MCF 10A (cell line): ENCODE data around the gene MET. TPM values are rescaled to one million over a fixed set of nuclear protein-coding genes. Genes with fewer than 3 reads are reported as not detected.

Experiments used
- BruUV-seq: library from RNA; stranded (reverse); fragments of 400-500 nt; replicated peaks from 2 replicates; lab custom pipeline; 2021; lab: Mats Ljungman, UMichigan
- CTCF ChIA-PET: fragments of 300-600 bp; sonication (Branson Sonifier 250); formaldehyde crosslinking; extraction: SDS; loops from one replicate; lab custom pipeline; 2021; ENCODE audit warnings: antibody characterized with exemption, inconsistent platforms; lab: Yijun Ruan, JAX
- POLR2A ChIA-PET: fragments of 300-600, 350-650 bp; sonication (Branson Sonifier 250); formaldehyde crosslinking; extraction: SDS; loops from one replicate; lab custom pipeline; 2020; ENCODE audit warnings: antibody characterized with exemption, inconsistent platforms; lab: Yijun Ruan, JAX
- DNase-seq: peaks from one replicate; pipeline ENCODE4 v3.0.0-alpha.2; 2018; ENCODE audit not compliant: unreplicated experiment
- H3K27ac Mint-ChIP-seq: one replicate; pipeline ENCODE4 v1.8.0; 2022; ENCODE audit warnings: mild to moderate bottlenecking, low read depth, mixed read lengths; ENCODE audit not compliant: unreplicated experiment
- H3K27me3 Mint-ChIP-seq: one replicate; pipeline ENCODE4 v1.8.0; 2022; ENCODE audit warnings: mixed read lengths; ENCODE audit not compliant: insufficient read depth, unreplicated experiment
- H3K36me3 Mint-ChIP-seq: one replicate; pipeline ENCODE4 v1.8.0; 2022; ENCODE audit warnings: mild to moderate bottlenecking, moderate library complexity, mixed read lengths; ENCODE audit not compliant: insufficient read depth, unreplicated experiment
- H3K4me1 Mint-ChIP-seq: one replicate; pipeline ENCODE4 v1.8.0; 2022; ENCODE audit warnings: mixed read lengths; ENCODE audit not compliant: insufficient read depth, unreplicated experiment
- H3K4me3 Mint-ChIP-seq: one replicate; pipeline ENCODE4 v1.8.0; 2022; ENCODE audit warnings: mild to moderate bottlenecking, moderate library complexity, mixed read lengths; ENCODE audit not compliant: unreplicated experiment
- H3K9me3 Mint-ChIP-seq: one replicate; pipeline ENCODE4 v1.8.0; 2022; ENCODE audit warnings: mixed read lengths; ENCODE audit not compliant: unreplicated experiment
- intact Hi-C: fragments of 100-400 bp; cut with micrococcal nuclease; formaldehyde crosslinking; loops from 2 replicates; pipeline ENCODE4 v1.14.1; 2022
- total RNA-seq: library from RNA; stranded (reverse); gene quantifications from 2 replicates; pipeline ENCODE4 v1.2.3, GENCODE V29; 2022
- TF ChIP-seq, protein P1 (sequence below): fragments of 200-600 bp; IDR thresholded peaks from one replicate; pipeline ENCODE4 v1.8.0; 2022; ENCODE audit warnings: antibody characterized with exemption, mild to moderate bottlenecking; ENCODE audit not compliant: unreplicated experiment

MET gene
- total RNA-seq, 1 experiment from 2014 or later, result 129 TPM

DNA sequence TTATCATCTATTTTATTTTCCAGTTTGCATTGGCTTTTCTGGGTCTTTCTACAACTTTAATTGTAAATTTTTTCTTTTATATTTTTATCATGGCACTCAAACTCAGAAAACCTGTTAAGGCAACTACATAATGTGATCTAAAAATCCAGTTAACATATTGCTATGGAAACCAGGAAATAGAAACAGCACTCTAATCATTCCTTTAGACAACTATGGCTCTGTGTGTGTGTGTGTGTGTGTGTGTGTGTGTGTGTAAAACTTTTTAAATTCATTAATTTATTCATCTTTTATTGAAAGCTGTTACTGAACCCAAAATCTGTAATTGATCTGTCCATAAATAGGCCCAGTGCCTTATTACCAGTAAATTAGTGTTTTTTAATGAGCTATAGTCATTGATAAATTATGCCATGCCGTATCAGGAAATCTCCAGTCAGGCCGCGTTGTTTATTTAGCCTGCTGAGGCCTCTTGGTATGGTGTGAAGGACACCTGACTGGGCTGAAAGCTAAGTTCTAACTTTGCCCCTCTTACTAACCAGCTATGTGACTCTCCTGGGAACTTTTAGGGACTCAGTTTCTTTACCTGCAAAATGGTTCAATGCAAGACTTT, 1.5 kb upstream of the MET start:
- Mint-ChIP-seq H3K27me3 (no peaks in the 10 kb centered on the region), H3K36me3 (peaks cover 2% of the 10 kb centered on the region), H3K9me3 (no peaks in the 10 kb centered on the region), H3K4me3 (no peak overlapping the region), H3K4me1 (peaks cover 7% of the 10 kb centered on the region), H3K27ac (no peak overlapping the region)
- CTCF ChIA-PET, result interaction anchor here (0.5 to 7.7 kb wide), 19 partner anchors 15 to 490 kb away, joined by 3 to 62 read pairs (median 6); no protein-coding TSS in a partner anchor
- POLR2A ChIA-PET, result interaction anchor here (0.6 to 12.1 kb wide), 16 partner anchors 9 to 195 kb away, joined by 3 to 362 read pairs (median 17); no protein-coding TSS in a partner anchor
- intact Hi-C loops, result loop anchor here (1.0 to 5.0 kb wide), 4 partner anchors 72 to 413 kb away; no protein-coding TSS in a partner anchor
- BruUV-seq, result no TSS peak
- DNase-seq, result no peak
- TF ChIP-seq, protein P1, sequence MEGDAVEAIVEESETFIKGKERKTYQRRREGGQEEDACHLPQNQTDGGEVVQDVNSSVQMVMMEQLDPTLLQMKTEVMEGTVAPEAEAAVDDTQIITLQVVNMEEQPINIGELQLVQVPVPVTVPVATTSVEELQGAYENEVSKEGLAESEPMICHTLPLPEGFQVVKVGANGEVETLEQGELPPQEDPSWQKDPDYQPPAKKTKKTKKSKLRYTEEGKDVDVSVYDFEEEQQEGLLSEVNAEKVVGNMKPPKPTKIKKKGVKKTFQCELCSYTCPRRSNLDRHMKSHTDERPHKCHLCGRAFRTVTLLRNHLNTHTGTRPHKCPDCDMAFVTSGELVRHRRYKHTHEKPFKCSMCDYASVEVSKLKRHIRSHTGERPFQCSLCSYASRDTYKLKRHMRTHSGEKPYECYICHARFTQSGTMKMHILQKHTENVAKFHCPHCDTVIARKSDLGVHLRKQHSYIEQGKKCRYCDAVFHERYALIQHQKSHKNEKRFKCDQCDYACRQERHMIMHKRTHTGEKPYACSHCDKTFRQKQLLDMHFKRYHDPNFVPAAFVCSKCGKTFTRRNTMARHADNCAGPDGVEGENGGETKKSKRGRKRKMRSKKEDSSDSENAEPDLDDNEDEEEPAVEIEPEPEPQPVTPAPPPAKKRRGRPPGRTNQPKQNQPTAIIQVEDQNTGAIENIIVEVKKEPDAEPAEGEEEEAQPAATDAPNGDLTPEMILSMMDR, result no peak

- intact Hi-C loops, result loop anchor here (1.0 to 5.0 kb wide), 4 partner anchors 72 to 414 kb away; no protein-coding TSS in a partner anchor
- Mint-ChIP-seq H3K4me3 (peak overlapping the region; percentile 83), H3K27me3 (no peaks in the 10 kb centered on the region), H3K36me3 (peaks cover 8% of the 10 kb centered on the region), H3K27ac (peak overlapping the region; percentile 98), H3K9me3 (no peaks in the 10 kb centered on the region), H3K4me1 (peaks cover 11% of the 10 kb centered on the region)
- TF ChIP-seq, protein P1, result no peak
- POLR2A ChIA-PET, result interaction anchor here (0.5 to 12.1 kb wide), 29 partner anchors 8 to 195 kb away, joined by 3 to 362 read pairs (median 7); no protein-coding TSS in a partner anchor
- CTCF ChIA-PET, result interaction anchor here (0.6 to 7.7 kb wide), 28 partner anchors 10 to 491 kb away, joined by 3 to 62 read pairs (median 4); no protein-coding TSS in a partner anchor
- DNase-seq, result no peak
- no TSS peak for BruUV-seq
Measured at GRCh38 chr7:116671111-116671510, 885 bp upstream of the MET start.

- peak; percentile 59 for DNase-seq
- POLR2A ChIA-PET, result interaction anchor here (0.7 to 12.1 kb wide), 35 partner anchors 8 to 462 kb away, joined by 3 to 362 read pairs (median 10); partner anchors contain the start of genes ST7 and TES
- Mint-ChIP-seq H3K27ac (peak overlapping the region; percentile 98), H3K27me3 (no peaks in the 10 kb centered on the region), H3K9me3 (no peaks in the 10 kb centered on the region), H3K4me3 (peak overlapping the region; percentile 83), H3K4me1 (peaks cover 27% of the 10 kb centered on the region), H3K36me3 (peaks cover 13% of the 10 kb centered on the region)
- TF ChIP-seq, protein P1, result no peak
- CTCF ChIA-PET, result interaction anchor here (0.6 to 7.7 kb wide), 17 partner anchors 17 to 223 kb away, joined by 3 to 62 read pairs (median 4); no protein-coding TSS in a partner anchor
- TSS peak; percentile 31 for BruUV-seq
- intact Hi-C loops, result loop anchor here (1.0 to 5.0 kb wide), 6 partner anchors 36 to 416 kb away; no protein-coding TSS in a partner anchor
Measured at GRCh38 chr7:116672596-116673456, 830 bp downstream of the MET start.
